ENCODE measurements around the gene CDH13. TPM values are rescaled to one million over a fixed set of nuclear protein-coding genes. Genes with fewer than 3 reads are reported as not detected.

Gene CDH13
- total and polyA plus RNA-seq, 9 donors = 1.9 to 34.2 (median 4.8) TPM

DNA sequence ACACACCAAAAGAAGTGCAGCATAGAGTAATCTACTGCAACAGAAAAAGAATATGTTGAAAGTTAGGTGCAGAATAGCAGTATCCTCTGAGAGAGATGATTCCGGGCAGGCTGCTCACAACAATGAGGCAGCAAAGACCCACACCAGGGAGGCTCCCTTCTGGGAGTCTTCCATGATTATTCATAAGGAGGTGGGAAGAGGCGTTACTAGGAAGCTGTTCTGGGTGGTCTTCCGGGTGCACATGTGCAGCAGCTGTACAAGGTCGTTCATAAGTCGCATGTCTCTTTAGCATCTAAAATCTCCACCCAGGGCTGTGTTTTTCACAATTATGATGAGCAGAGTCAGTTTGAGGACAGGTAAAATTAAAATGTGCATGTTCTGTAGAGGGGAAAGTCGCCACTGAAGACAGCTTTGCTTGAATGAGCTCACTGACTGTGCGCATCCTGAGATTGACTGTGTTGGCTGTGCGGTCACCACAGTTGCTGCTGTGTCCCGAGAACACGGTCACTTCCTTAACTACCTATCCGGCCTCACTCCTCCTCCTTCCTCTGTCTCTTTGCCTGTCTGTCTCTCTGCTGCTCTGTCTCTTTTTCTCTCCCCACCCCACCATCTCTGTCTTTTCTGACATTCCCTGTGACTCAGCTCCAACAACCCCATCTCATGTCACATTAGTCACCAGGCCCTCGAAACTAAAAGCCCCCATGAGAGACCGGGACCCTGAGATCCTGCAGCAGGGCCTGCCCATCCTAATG, 1055.5 kb downstream of the CDH13 start:
- 45 to 59% (median 48%) methylated on average over 13 of the region's 13 CpGs for WGBS, 3 donors
- no peak for DNase-seq
- Histone ChIP-seq H3K36me3 (no peaks in the 10 kb centered on the region), H3K4me1 (ENCODE audit: insufficient read depth) (no peaks in the 10 kb centered on the region), H3K27me3 (no peaks in the 10 kb centered on the region), H3K27ac (no peak overlapping the region), H3K4me3 (no peak overlapping the region), H3K9me3 (no peaks in the 10 kb centered on the region)
- intact Hi-C loops (cut with DNase I) = no loop called here
- TF ChIP-seq EP300 (IDR thresholded peaks at IDR 0.05) (no peak), CTCF (IDR thresholded peaks at IDR 0.05) (no peak)

DNA sequence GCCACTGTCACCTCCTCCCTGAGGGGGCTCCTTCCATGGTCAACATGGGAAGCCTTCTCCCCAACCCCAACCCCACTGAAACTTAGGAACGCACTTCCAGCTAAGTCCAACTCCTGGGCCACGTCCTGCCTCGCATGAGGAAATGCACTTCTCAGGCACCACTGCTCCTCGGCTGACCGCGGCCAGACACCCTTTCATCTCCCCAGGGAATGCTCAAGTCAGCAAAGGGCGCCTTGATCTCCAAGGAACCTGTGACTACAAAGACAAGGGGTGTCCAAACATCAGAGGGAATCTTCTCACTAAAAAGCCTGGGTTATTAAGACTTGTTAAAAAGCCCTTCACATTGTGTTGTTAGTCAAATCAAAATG, 1056.1 kb downstream of the CDH13 start:
- no peak for DNase-seq
- Histone ChIP-seq H3K4me3 (no peak overlapping the region), H3K27me3 (no peaks in the 10 kb centered on the region), H3K9me3 (no peaks in the 10 kb centered on the region), H3K4me1 (ENCODE audit: insufficient read depth) (no peaks in the 10 kb centered on the region), H3K36me3 (no peaks in the 10 kb centered on the region), H3K27ac (no peak overlapping the region)
- intact Hi-C loops (cut with DNase I) = no loop called here
- no peak for TF ChIP-seq CTCF (IDR thresholded peaks at IDR 0.05)
- TF ChIP-seq POLR2A (IDR thresholded peaks at IDR 0.05) = no peak
- TF ChIP-seq EP300 (IDR thresholded peaks at IDR 0.05) = no peak
- WGBS, 3 donors = 24 to 56% (median 42%) methylated on average over 7 of the region's 7 CpGs

DNA sequence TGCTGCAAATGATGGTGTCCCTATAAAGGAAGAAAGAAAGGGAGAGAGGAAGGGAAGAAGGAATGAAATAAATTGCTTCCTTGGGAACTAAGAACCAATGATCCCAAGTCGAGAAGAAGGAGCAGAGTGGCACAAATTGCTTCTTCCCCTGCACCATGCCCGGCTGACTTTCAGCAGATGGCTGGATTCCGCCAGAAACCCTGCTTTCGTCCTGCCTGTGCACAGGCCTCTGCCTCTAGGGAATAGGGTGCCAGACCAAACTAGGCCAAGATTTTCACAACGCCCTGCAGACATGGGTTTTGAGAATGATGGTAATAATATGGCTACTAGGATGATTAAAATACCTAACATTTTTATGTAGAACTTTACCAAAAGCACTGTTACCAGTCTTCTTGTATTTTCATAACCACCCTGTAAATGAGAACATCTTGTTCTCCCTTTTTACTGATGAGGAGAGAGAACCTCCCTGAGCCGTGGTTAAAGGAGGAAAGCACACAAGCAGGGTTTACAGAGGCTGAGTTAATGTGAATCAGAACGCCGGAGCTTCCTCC, 1058.9 kb downstream of the CDH13 start:
- Histone ChIP-seq H3K4me1 (ENCODE audit: insufficient read depth) (no peaks in the 10 kb centered on the region), H3K27ac (no peak overlapping the region), H3K9me3 (no peaks in the 10 kb centered on the region), H3K27me3 (no peaks in the 10 kb centered on the region), H3K36me3 (no peaks in the 10 kb centered on the region), H3K4me3 (no peak overlapping the region)
- no peak for DNase-seq
- TF ChIP-seq EP300 (IDR thresholded peaks at IDR 0.05) = no peak
- no peak for TF ChIP-seq CTCF (IDR thresholded peaks at IDR 0.05)
- intact Hi-C loops (cut with DNase I) = no loop called here
- WGBS, 3 donors = 73 to 83% (median 75%) methylated on average over 8 of the region's 8 CpGs

DNA sequence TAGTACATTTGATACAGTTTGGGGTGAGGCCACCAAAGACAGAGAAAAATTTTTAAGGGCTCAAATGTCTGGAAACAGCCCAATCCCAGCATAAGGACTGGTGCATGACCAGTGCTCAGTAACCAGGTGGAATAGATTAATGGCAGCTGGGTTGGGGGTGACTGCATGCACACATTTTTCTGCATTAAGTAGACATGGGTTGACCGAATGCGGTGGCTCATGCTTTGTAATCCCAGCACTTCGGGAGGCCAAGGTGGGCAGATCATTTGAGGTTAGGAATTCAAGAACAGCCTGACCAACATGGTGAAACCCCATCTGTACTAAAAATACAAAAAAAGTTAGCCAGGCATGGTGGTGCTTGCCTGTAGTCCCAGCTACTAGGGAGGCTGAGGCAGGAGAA, 1060.0 kb downstream of the CDH13 start:
- intact Hi-C loops (cut with DNase I) = no loop called here

More for the DNA sequence above, 1060.0 kb downstream of the CDH13 start:
- TF ChIP-seq CTCF (IDR thresholded peaks at IDR 0.05) (no peak), EP300 (IDR thresholded peaks at IDR 0.05) (no peak), POLR2A (IDR thresholded peaks at IDR 0.05) (no peak)
- no peaks in the 10 kb centered on the region for H3K9me3 ChIP-seq
- H3K27ac ChIP-seq = no peak overlapping the region
- H3K36me3 ChIP-seq = no peaks in the 10 kb centered on the region
- no peak overlapping the region for H3K4me3 ChIP-seq
- no peaks in the 10 kb centered on the region for H3K27me3 ChIP-seq
- WGBS, 3 donors = 83 to 93% (median 85%) methylated on average over 3 of the region's 3 CpGs
- H3K4me1 ChIP-seq (ENCODE audit: insufficient read depth) = no peaks in the 10 kb centered on the region
- no peak for DNase-seq
